Measurements from ENCODE around the gene TLR2.
A peak's percentile ranks its signal among the peaks of the same experiment; 100 is the strongest.
"Not testable (repeated sequence)": the region's sequence is repeated elsewhere in the genome, so short reads cannot be mapped to it uniquely, and the experiment has no call there.

TLR2 gene

GRCh38 chr4:153655002-153655541 is 29.0 kb upstream of the TLR2 start:
- intact Hi-C loops (cut with DNase I): no loop called here
- no peak for DNase-seq

- peak in 18 of 42 donors; percentile 20 to 75 (median 48) for DNase-seq
- intact Hi-C loops (cut with DNase I): no loop called here
Measured at GRCh38 chr4:153655928-153656327, 28.2 kb upstream of the TLR2 start.

GRCh38 chr4:153661215-153661822 is 22.8 kb upstream of the TLR2 start:
- intact Hi-C loops (cut with DNase I): no loop called here
- DNase-seq: no peak

GRCh38 chr4:153661908-153662307 is 22.2 kb upstream of the TLR2 start:
- intact Hi-C loops (cut with DNase I): no loop called here
- no peak for DNase-seq

- intact Hi-C loops (cut with DNase I): no loop called here
- DNase-seq: no peak
Measured at GRCh38 chr4:153663667-153664066, 20.4 kb upstream of the TLR2 start.

- DNase-seq; intact Hi-C loops (cut with DNase I): not testable (repeated sequence)
Measured at GRCh38 chr4:153666505-153666904, 17.6 kb upstream of the TLR2 start.

- intact Hi-C loops (cut with DNase I): no loop called here
- DNase-seq: no peak
Measured at GRCh38 chr4:153668647-153669046, 15.4 kb upstream of the TLR2 start.

- DNase-seq: no peak
- intact Hi-C loops (cut with DNase I): no loop called here
Measured at GRCh38 chr4:153669838-153670237, 14.2 kb upstream of the TLR2 start.

- DNase-seq: no peak
- intact Hi-C loops (cut with DNase I): no loop called here
Measured at GRCh38 chr4:153676486-153676885, 7.6 kb upstream of the TLR2 start.

GRCh38 chr4:153676984-153677383 is 7.1 kb upstream of the TLR2 start:
- no peak for DNase-seq
- intact Hi-C loops (cut with DNase I): no loop called here

- intact Hi-C loops (cut with DNase I): no loop called here
- DNase-seq: peak in 2 of 42 donors; percentile 6 to 7
Measured at GRCh38 chr4:153679486-153679885, 4.6 kb upstream of the TLR2 start.

GRCh38 chr4:153683763-153684181 is 308 bp upstream of the TLR2 start:
- intact Hi-C loops (cut with DNase I): no loop called here
- peak in 2 of 42 donors; percentile 47 to 71 for DNase-seq

GRCh38 chr4:153684971-153685371 is 891 bp downstream of the TLR2 start:
- peak in 2 of 42 donors; percentile 10 to 25 for DNase-seq
- intact Hi-C loops (cut with DNase I): no loop called here

GRCh38 chr4:153704522-153704921 is 20.4 kb downstream of the TLR2 start:
- intact Hi-C loops (cut with DNase I): no loop called here
- no peak for DNase-seq

GRCh38 chr4:153705743-153706468 is 21.8 kb downstream of the TLR2 start:
- DNase-seq: no peak
- intact Hi-C loops (cut with DNase I): no loop called here

GRCh38 chr4:153706519-153706918 is 22.4 kb downstream of the TLR2 start:
- intact Hi-C loops (cut with DNase I): no loop called here

GRCh38 chr4:153710681-153711080 is 26.6 kb downstream of the TLR2 start:
- intact Hi-C loops (cut with DNase I): no loop called here
- no peak for DNase-seq

More at GRCh38 chr4:153706519-153706918, 22.4 kb downstream of the TLR2 start:
- no peak for DNase-seq

- intact Hi-C loops (cut with DNase I): no loop called here
- DNase-seq: no peak
Measured at GRCh38 chr4:153713866-153714646, 30.0 kb downstream of the TLR2 start.

- intact Hi-C loops (cut with DNase I): no loop called here
- DNase-seq: no peak
Measured at GRCh38 chr4:153722036-153722435, 38.0 kb downstream of the TLR2 start.

- DNase-seq: no peak
- intact Hi-C loops (cut with DNase I): no loop called here
Measured at GRCh38 chr4:153724606-153725005, 40.5 kb downstream of the TLR2 start.
